ENCODE results near the gene ORAI3.

DNA sequence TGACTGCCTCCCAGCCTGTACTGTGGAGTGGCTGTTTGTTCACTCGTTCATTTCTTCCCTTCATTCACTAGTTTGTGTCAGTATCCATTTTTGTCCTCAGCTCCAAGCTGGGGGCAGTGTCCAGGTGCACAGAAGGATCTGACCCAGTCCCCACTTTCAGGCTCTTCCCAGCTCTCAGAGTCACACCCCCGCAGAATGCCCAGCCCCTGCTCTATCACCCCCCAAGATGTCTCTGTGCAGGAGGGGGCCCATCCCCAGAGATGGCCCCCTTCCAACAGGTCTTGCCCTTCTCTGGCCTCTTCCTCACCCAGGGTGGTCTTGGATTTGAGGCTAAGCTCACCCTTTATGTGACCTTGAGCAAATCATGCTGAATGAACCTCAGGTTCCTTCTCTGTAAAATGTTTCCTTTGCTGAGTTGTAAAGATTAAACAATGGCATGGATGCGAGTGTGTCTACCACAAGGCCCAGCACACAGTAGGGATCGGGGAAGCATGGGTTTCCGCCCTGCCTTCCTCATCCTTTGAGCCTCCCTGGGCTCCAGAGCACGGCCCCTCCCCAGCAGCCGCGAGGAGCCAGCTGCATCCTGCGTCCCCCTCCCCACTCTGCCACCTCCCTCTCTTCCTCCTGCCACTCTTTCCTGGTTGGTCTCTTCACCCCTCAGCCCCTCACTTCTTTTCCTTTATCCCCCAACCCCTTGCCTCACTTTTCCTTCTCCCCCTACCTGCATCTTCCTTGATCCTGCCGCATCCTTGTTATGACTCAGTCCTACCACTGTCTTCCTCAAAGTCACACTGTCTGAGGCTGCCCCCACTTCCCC, 22.7 kb upstream of the ORAI3 start:
- TF ChIP-seq, protein P1, sequence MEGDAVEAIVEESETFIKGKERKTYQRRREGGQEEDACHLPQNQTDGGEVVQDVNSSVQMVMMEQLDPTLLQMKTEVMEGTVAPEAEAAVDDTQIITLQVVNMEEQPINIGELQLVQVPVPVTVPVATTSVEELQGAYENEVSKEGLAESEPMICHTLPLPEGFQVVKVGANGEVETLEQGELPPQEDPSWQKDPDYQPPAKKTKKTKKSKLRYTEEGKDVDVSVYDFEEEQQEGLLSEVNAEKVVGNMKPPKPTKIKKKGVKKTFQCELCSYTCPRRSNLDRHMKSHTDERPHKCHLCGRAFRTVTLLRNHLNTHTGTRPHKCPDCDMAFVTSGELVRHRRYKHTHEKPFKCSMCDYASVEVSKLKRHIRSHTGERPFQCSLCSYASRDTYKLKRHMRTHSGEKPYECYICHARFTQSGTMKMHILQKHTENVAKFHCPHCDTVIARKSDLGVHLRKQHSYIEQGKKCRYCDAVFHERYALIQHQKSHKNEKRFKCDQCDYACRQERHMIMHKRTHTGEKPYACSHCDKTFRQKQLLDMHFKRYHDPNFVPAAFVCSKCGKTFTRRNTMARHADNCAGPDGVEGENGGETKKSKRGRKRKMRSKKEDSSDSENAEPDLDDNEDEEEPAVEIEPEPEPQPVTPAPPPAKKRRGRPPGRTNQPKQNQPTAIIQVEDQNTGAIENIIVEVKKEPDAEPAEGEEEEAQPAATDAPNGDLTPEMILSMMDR (IDR thresholded peaks at IDR 0.05), result no peak
- no peak for TF ChIP-seq EZH2phosphoT487 (IDR thresholded peaks at IDR 0.05)
- TF ChIP-seq EZH2 (IDR thresholded peaks at IDR 0.05), result no peak
